Mesothelial cell of epicardium (in vitro differentiated cells): ENCODE data around the gene PPL. TPM values are rescaled to one million over a fixed set of nuclear protein-coding genes. Genes with fewer than 3 reads are reported as not detected.
"Not testable (repeated sequence)": the region's sequence is repeated elsewhere in the genome, so short reads cannot be mapped to it uniquely, and the experiment has no call there.

Source experiments
- DNase-seq, 2 experiments: peaks; one replicate each; pipeline ENCODE4 v3.0.0; 2021; ENCODE audit warnings: low spot score in 2 of 2; ENCODE audit not compliant: unreplicated experiment in 2 of 2
- H3K27ac Mint-ChIP-seq: 2 replicates; pipeline ENCODE4 v1.8.0; 2021; ENCODE audit warnings: mixed read lengths
- H3K27me3 Mint-ChIP-seq: 2 replicates; pipeline ENCODE4 v1.8.0; 2021; ENCODE audit warnings: low read depth, mixed read lengths
- H3K36me3 Mint-ChIP-seq: 2 replicates; pipeline ENCODE4 v1.8.0; 2021; ENCODE audit warnings: mixed read lengths
- H3K4me1 Mint-ChIP-seq: 2 replicates; pipeline ENCODE4 v1.8.0; 2021; ENCODE audit warnings: mixed read lengths
- H3K4me3 Mint-ChIP-seq: 2 replicates; pipeline ENCODE4 v1.8.0; 2021; ENCODE audit warnings: mild to moderate bottlenecking, moderate library complexity, mixed read lengths
- H3K9me3 Mint-ChIP-seq: 2 replicates; pipeline ENCODE4 v1.8.0; 2021; ENCODE audit warnings: mixed read lengths
- total RNA-seq: library from RNA; stranded (reverse); gene quantifications from 3 replicates; pipeline ENCODE4 v1.2.1, GENCODE V29; 2021
- TF ChIP-seq, protein P1 (sequence below): fragments of 200-600 bp; sonication (generic); IDR thresholded peaks from one replicate; pipeline ENCODE4 v1.5.0; 2021; ENCODE audit warnings: antibody characterized with exemption; ENCODE audit not compliant: unreplicated experiment

The PPL gene
- total RNA-seq, 1 donor from 2014 or later = 36.8 TPM

- Mint-ChIP-seq H3K9me3 (peaks cover 5% of the 10 kb centered on the region), H3K36me3 (peaks cover 27% of the 10 kb centered on the region), H3K4me1 (no peaks in the 10 kb centered on the region), H3K4me3 (no peak overlapping the region), H3K27me3 (peaks cover 1% of the 10 kb centered on the region), H3K27ac (no peak overlapping the region)
- DNase-seq = no peak
- TF ChIP-seq, protein P1, sequence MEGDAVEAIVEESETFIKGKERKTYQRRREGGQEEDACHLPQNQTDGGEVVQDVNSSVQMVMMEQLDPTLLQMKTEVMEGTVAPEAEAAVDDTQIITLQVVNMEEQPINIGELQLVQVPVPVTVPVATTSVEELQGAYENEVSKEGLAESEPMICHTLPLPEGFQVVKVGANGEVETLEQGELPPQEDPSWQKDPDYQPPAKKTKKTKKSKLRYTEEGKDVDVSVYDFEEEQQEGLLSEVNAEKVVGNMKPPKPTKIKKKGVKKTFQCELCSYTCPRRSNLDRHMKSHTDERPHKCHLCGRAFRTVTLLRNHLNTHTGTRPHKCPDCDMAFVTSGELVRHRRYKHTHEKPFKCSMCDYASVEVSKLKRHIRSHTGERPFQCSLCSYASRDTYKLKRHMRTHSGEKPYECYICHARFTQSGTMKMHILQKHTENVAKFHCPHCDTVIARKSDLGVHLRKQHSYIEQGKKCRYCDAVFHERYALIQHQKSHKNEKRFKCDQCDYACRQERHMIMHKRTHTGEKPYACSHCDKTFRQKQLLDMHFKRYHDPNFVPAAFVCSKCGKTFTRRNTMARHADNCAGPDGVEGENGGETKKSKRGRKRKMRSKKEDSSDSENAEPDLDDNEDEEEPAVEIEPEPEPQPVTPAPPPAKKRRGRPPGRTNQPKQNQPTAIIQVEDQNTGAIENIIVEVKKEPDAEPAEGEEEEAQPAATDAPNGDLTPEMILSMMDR = no peak
Measured at GRCh38 chr16:4900036-4900435, 36.9 kb downstream of the PPL start.

GRCh38 chr16:4899474-4899846, 37.5 kb downstream of the PPL start:
- DNase-seq = no peak
- Mint-ChIP-seq H3K27ac (no peak overlapping the region), H3K36me3 (peaks cover 27% of the 10 kb centered on the region), H3K9me3 (peaks cover 5% of the 10 kb centered on the region), H3K27me3 (peaks cover 1% of the 10 kb centered on the region), H3K4me3 (no peak overlapping the region), H3K4me1 (no peaks in the 10 kb centered on the region)
- TF ChIP-seq, protein P1 = no peak

- DNase-seq = no peak
- Mint-ChIP-seq H3K36me3 (peaks cover 27% of the 10 kb centered on the region), H3K27me3 (no peaks in the 10 kb centered on the region), H3K27ac (no peak overlapping the region), H3K4me1 (no peaks in the 10 kb centered on the region), H3K9me3 (peaks cover 5% of the 10 kb centered on the region), H3K4me3 (no peak overlapping the region)
- TF ChIP-seq, protein P1 = no peak
Measured at GRCh38 chr16:4898811-4899473, 38.0 kb downstream of the PPL start.

- Mint-ChIP-seq H3K27ac (no peak overlapping the region), H3K36me3 (peaks cover 25% of the 10 kb centered on the region), H3K4me3 (no peak overlapping the region), H3K27me3 (no peaks in the 10 kb centered on the region), H3K9me3 (peaks cover 5% of the 10 kb centered on the region), H3K4me1 (peaks cover 5% of the 10 kb centered on the region)
- no peak for DNase-seq
- TF ChIP-seq, protein P1 = no peak
Measured at GRCh38 chr16:4897328-4897727, 39.6 kb downstream of the PPL start.

DNA sequence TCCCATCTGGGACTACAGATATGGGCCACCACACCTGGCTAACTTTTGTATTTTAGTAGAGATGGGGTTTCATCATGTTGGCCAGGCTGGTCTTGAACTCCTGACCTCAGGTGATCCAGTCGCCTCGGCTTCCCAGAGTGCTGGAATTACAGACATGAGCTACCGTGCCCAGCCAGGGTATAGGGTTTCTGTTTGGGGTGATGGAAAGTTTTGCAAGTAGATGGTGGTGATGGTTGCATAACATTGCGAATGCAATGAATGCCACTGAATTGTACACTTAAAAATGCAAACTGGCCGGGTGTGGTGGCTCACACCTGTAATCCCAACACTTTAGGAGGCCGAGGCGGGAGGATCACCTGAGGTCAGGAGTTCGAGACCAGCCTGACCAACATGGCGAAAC, 40.2 kb downstream of the PPL start:
- not testable (repeated sequence) for H3K9me3 Mint-ChIP-seq, H3K27me3 Mint-ChIP-seq, H3K27ac Mint-ChIP-seq, DNase-seq, H3K4me1 Mint-ChIP-seq, H3K4me3 Mint-ChIP-seq
- H3K36me3 Mint-ChIP-seq = peaks cover 25% of the 10 kb centered on the region

DNA sequence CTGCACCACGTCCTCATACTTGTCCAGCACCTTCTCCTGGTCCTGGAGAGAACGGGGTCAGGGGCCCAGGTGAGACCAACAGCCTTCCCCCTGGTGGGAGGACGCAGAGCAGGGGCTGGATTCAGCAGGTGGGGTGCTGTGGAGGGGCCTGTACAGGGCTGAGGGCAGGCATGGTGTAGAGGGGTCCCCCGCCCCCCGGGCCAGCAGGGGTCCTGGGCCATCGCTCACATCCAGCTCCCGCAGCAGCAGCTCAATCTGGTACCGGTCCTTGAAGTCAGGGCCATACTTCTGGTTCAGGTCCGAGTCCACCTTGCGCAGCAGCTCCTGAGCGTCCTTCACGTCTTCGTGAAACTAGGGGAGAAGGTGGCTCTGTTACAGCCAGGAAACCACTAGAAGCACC, 41.6 kb downstream of the PPL start:
- Mint-ChIP-seq H3K9me3 (peaks cover 5% of the 10 kb centered on the region), H3K27ac (no peak overlapping the region), H3K4me1 (peaks cover 6% of the 10 kb centered on the region), H3K4me3 (no peak overlapping the region), H3K36me3 (peaks cover 26% of the 10 kb centered on the region), H3K27me3 (no peaks in the 10 kb centered on the region)
- DNase-seq = no peak
- TF ChIP-seq, protein P1 = no peak
